SKM-1 (cell line): ENCODE measurements around the gene UBE3C.
A peak's percentile ranks its signal among the peaks of the same experiment; 100 is the strongest.
"Not testable (repeated sequence)": the region's sequence is repeated elsewhere in the genome, so short reads cannot be mapped to it uniquely, and the experiment has no call there.

ENCODE experiments used
- DNase-seq: peaks from one replicate; lab custom pipeline; 2025; ENCODE audit not compliant: unreplicated experiment; lab: John Stamatoyannopoulos, UW

Gene UBE3C

DNA sequence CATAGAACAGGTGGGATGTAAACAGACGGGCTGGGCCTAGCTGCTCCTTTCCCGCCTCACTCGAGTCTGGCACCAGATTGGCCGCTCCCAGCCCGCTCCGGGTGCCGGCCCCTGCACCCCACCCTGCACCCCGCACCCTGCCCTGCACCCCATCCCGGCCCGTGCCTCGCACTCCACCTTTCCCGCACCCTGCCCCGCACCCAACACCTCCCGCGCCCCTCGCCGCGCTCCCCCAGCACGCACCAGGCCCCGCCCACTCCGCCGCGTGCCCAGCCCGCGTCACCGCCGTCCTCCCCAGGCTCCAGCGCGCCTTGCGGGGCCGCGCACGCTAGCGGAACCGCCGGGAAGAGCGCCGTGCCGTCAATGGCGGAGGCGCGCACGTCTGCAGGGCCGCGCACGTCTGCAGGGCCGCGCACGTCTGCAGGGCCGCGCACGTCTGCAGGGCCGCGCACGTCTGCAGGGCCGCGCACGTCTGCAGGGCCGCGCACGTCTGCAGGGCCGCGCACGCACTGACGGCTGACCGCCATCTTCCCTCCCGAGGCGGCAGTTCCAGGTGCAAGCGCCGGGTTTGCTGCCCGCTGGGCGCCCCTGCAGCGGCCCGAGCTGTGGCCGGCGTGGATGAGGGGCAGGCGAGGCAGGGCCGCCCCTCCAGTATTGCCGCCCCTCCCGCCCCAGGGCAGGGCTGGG is at the start of gene UBE3C:
Gene UBE3C, plus strand, starts transcription at position 503 of the 687 bp plus-strand sequence. CDS start 347 bp downstream, outside the sequence.
- peak; percentile 17 for DNase-seq

GRCh38 chr7:157089100-157089610 is 49.6 kb upstream of the UBE3C start:
- DNase-seq, result no peak

- no peak for DNase-seq
These were observed 48.1 kb upstream of the UBE3C start for GRCh38 chr7:157090485-157091165.

- no peak for DNase-seq
These were observed 42.3 kb upstream of the UBE3C start for GRCh38 chr7:157096286-157097055.

- no peak for DNase-seq
These were observed 41.7 kb upstream of the UBE3C start for GRCh38 chr7:157097056-157097329.

DNA sequence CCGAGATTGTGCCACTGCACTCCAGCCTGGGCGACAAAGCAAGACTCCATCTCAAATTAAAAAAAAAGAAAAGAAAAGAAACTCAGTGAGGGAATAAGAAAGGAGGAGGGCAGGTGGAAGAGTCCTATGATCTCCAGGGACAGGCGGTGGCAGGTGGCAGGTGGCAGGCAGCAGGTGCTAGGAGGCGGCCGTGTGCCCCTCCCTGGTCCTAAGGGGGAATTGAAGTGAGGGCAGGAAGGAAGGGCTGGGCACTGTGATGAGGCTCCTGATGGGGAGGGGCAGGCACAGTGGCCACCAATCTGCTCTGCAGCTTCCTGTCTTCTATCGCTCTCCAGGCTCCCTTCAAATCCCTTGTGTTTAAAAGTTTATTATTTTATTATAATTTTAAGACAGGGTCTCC is 41.2 kb upstream of the UBE3C start:
- DNase-seq, result no peak

DNA sequence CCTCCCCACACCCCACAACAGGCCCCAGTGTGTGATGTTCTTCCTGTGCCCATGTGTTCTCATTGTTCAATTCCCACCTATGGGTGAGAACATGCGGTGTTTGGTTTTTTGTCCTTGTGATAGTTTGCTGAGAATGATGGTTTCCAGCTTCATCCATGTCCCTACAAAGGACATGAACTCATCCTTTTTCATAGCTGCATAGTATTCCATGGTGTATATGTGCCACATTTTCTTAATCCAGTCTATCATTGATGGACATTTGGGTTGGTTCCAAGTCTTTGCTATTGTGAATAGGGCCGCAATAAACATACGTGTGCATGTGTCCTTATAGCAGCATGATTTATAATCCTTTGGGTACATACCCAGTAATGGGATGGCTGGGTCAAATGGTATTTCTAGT is 38.7 kb upstream of the UBE3C start:
- DNase-seq, result not testable (repeated sequence)

- DNase-seq, result not testable (repeated sequence)
These were observed 35.1 kb upstream of the UBE3C start for GRCh38 chr7:157103641-157104040.

- DNase-seq, result no peak
These were observed 27.4 kb upstream of the UBE3C start for GRCh38 chr7:157111311-157111710.

- DNase-seq, result no peak
These were observed 26.0 kb upstream of the UBE3C start for GRCh38 chr7:157112706-157113105.

GRCh38 chr7:157113607-157114006 is 25.1 kb upstream of the UBE3C start:
- DNase-seq, result no peak

- DNase-seq, result no peak
These were observed 22.0 kb upstream of the UBE3C start for GRCh38 chr7:157116762-157117161.

DNA sequence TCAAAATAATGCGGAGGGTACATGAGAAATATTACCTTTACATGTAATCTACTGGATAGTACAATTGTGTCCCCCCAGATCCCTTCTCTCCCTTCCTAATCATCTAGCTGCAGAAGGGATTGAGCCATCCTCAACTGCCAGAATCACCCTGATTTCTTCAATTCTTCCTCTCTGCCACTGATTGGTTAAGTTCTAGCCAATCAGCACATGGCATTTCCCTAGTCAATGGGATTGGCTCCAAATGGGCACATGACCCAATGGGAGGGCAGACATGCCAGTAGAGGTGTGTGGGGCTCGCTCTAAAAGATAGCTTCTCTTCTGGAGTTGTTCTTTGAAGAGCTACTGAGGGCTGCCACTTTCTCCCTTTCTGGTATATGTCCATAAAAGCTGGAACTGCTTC is 20.9 kb upstream of the UBE3C start:
- DNase-seq, result no peak

DNA sequence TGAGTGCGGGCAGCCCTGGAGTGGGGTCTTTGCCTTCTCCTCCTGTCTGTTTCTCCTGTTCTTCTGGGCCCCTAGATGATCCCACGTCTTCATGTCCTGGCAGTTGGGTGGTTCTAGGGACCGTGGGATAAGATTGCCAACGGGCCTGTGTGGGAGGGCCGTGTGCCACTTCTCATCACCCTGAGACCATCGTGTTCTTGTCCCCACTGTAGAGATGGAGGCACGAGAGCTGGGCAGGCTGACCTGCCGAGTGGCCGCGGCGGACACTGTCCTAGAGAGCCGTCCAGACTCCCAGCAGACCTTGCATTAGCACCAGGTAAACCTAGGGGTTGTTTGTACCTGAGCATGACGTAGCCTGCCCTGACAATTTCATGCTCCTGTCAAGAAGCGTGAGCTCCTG is 18.5 kb upstream of the UBE3C start:
- no peak for DNase-seq

- no peak for DNase-seq
These were observed 17.5 kb upstream of the UBE3C start for GRCh38 chr7:157121184-157121715.

DNA sequence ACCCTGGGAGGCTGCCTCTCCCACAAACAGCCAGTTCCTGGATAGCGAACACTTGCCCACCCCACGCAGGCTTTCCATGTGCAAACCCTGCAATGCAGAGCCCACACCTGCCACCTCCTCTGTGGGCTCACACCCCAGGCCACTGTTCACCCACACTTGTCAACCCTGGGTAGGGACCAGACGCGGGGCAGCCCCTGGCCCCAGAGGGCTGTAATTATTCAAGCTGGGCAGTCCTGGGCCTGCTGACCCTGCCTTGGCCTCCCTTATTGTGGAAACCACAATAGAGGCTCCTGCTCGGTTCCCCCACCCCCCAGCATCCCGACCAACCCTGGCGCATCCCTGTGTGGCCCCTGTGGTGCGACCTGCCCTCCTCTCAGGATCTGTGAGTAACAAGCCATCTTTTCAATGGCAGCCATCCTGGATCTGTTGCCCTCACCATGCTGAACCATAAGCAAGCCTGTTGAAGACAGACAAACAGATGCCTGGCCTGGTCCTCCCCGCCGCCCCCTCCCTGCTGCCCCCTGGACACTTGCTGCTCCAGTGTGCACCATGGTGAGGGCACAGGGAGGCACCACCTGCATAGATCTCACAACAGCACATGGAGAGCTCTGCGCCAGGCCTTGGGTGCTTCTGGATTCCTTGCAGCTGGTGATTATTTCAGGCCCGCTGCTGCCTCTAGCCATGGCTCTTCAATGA is 15.8 kb upstream of the UBE3C start:
- no peak for DNase-seq

DNA sequence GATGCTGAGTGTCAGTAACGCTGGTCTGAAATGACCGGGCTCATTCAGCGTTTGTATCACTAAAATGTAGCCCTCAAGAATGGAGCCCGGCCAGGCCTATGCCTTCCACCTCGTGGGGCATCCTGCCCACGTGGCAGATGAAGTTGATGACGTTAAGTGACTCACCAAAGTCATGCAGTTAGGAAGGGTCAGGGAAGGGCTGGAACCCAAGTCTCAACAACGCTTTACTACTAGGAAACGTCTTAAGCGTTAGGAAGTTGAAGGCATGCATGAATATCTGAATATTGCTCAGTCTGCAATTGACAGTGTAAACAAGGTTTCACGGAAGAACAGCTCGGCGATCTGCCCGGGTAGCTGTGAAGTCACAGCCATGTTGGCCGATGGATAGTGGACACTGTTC is 14.0 kb upstream of the UBE3C start:
- no peak for DNase-seq

DNA sequence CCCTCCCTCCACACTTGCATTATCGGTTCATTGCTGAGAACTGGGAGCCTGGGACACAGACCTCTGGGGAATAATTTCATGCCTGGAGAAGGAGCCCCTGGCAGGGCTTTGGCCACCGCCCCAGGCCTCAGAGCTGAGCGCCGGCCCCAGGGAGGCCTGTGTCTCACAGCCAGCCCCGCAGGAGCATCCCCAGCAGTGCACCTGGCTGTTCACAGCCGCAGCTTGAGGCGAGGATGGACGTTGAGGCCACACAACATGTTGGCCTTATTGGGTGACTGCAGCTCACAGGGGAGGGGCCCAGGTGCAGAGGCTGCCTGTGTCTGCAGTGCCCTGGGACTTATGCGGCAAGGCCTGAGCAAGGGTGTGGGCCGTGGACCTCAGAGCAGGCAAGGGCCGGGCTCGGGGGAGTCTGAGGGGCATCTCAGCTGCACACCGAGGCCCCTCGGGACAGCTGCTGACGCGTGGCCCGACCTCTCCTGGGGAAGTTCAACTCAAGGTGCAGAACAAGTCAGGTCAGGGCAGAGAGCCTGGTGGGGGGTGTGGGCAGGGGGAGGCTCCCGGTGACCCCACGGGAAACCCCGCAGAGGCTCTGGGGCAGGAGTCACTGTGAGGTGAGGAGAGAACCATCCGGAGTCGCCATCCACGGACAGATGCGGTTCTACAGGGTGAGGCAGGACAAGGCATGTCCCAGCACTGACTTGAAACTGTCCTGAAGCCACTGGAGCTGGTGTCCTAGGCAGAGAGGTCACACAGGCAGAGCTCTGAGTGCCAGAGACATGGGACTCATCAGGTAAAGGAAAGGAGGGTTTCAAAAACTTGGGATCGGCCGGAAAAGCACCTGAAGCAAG is 13.1 kb upstream of the UBE3C start:
- no peak for DNase-seq

GRCh38 chr7:157126921-157127320 is 11.8 kb upstream of the UBE3C start:
- no peak for DNase-seq

- no peak for DNase-seq
These were observed 9.5 kb upstream of the UBE3C start for GRCh38 chr7:157129200-157129599.
